A549 (cell line): ENCODE data around the gene DNAH8. TPM values are rescaled to one million over a fixed set of nuclear protein-coding genes. Genes with fewer than 3 reads are reported as not detected.

Source experiments
- ATAC-seq, 2 experiments: fragments of 200-7000 bp in 1 of 2; fragments of >200 bp in 1 of 2; cut with Nextera tagmentation in 1 of 2; cut with Tn5 transposase in 1 of 2; 3 replicates each; pipeline versions ENCODE4 v1.8.0 to v1.9.1; 2018 to 2020; ENCODE audit warnings: mild to moderate bottlenecking in 1 of 2, moderate library complexity in 1 of 2
- CTCF ChIA-PET: fragments of 300-600 bp; sonication (Branson Sonifier 250); formaldehyde crosslinking; extraction: SDS; loops from one replicate; lab custom pipeline; 2021; ENCODE audit warnings: antibody characterized with exemption, inconsistent platforms; lab: Yijun Ruan, JAX
- POLR2A ChIA-PET: fragments of 350-600 bp; formaldehyde crosslinking; extraction: SDS; loops from one replicate; lab custom pipeline; 2021; ENCODE audit warnings: antibody characterized with exemption, inconsistent platforms; lab: Yijun Ruan, JAX
- DNase-seq, 2 experiments: peaks; one replicate each; pipeline versions ENCODE4 v3.0.0 to v3.0.0-alpha.2; 2011 to 2016; ENCODE audit warnings: low read depth in 1 of 2, low spot score in 1 of 2
- FAIRE-seq: peaks from 2 replicates; lab custom pipeline; 2011; peaks lifted over from hg19 to GRCh38; lab: Jason Lieb, UNC
- H3K27ac ChIP-seq, 2 experiments: fragments of >200 bp; sonication (Bioruptor Twin); formaldehyde crosslinking; 3 replicates each; pipeline ENCODE4 v1.5.1; 2016 to 2017
- H3K4me1 ChIP-seq: fragments of >200 bp; sonication (Bioruptor Twin); formaldehyde crosslinking; 3 replicates; pipeline ENCODE4 v1.6.1; 2016
- H3K4me2 ChIP-seq: fragments of >200 bp; sonication (Bioruptor Twin); formaldehyde crosslinking; 3 replicates; pipeline ENCODE4 v1.6.1; 2016
- H3K4me3 ChIP-seq: fragments of >200 bp; sonication (Bioruptor Twin); formaldehyde crosslinking; 3 replicates; pipeline ENCODE4 v1.5.1; 2016
- H3K9me3 ChIP-seq: fragments of >200 bp; sonication (Bioruptor Twin); formaldehyde crosslinking; 3 replicates; pipeline ENCODE4 v1.6.1; 2016
- BCL3 ChIP-seq: fragments of >200 bp; sonication (Bioruptor Twin); formaldehyde crosslinking; IDR thresholded peaks from 3 replicates; pipeline ENCODE4 v1.6.1; 2016
- CBX2 ChIP-seq: fragments of 200-600 bp; sonication (generic); IDR thresholded peaks from 2 replicates; pipeline ENCODE4 v1.6.1; 2016; ENCODE audit warnings: low read depth, mild to moderate bottlenecking, borderline replicate concordance
- CEBPB ChIP-seq, 2 experiments: fragments of >200 bp in 1 of 2; sonication (Bioruptor Twin) in 1 of 2; formaldehyde crosslinking in 1 of 2; IDR thresholded peaks; 2 replicates each; pipeline ENCODE4 v1.6.1; 2012 to 2016
- CHD4 ChIP-seq: fragments of 200-600 bp; sonication (generic); IDR thresholded peaks from 2 replicates; pipeline ENCODE4 v1.6.1; 2016; ENCODE audit warnings: antibody characterized with exemption, mild to moderate bottlenecking, borderline replicate concordance
- EHF ChIP-seq: fragments of 250-450 bp; sonication (Bioruptor Pico); IDR thresholded peaks from 2 replicates; pipeline ENCODE4 v1.5.0; 2020; ENCODE audit warnings: mild to moderate bottlenecking
- HDAC2 ChIP-seq: fragments of 200-600 bp; sonication (generic); IDR thresholded peaks from 2 replicates; pipeline ENCODE4 v1.6.1; 2016
- HEYL ChIP-seq: fragments of 250-450 bp; sonication (Bioruptor Pico); IDR thresholded peaks from 2 replicates; pipeline ENCODE4 v1.8.0; 2021; ENCODE audit warnings: mild to moderate bottlenecking, moderate library complexity
- HMGXB4 ChIP-seq: fragments of 250-450 bp; sonication (Bioruptor Pico); IDR thresholded peaks from 2 replicates; pipeline ENCODE4 v1.5.0; 2021; ENCODE audit warnings: mild to moderate bottlenecking, moderate library complexity, borderline replicate concordance
- HOXB5 ChIP-seq: fragments of 250-450 bp; sonication (Bioruptor Pico); IDR thresholded peaks from 2 replicates; pipeline ENCODE4 v1.5.0; 2020; ENCODE audit warnings: mild to moderate bottlenecking, moderate library complexity
- JUN ChIP-seq, 2 experiments: fragments of >200 bp; sonication (Bioruptor Twin); formaldehyde crosslinking; IDR thresholded peaks; 2 replicates in 1 of 2; 3 replicates in 1 of 2; pipeline ENCODE4 v1.6.1; 2016 to 2017
- JUNB ChIP-seq: fragments of >200 bp; sonication (Bioruptor Twin); formaldehyde crosslinking; IDR thresholded peaks from 2 replicates; pipeline ENCODE4 v1.6.1; 2016
- KDM1A ChIP-seq: fragments of 200-600 bp; sonication (generic); IDR thresholded peaks from 2 replicates; pipeline ENCODE4 v1.6.1; 2016; ENCODE audit warnings: low read depth, mild to moderate bottlenecking
- KDM5A ChIP-seq: fragments of 200-600 bp; sonication (generic); IDR thresholded peaks from 2 replicates; pipeline ENCODE4 v1.6.1; 2016; ENCODE audit warnings: antibody characterized with exemption, mild to moderate bottlenecking
- MYC ChIP-seq: IDR thresholded peaks from 2 replicates; pipeline ENCODE4 v1.6.1; 2012; ENCODE audit warnings: mild to moderate bottlenecking, inconsistent platforms, low read length, improper control_type of control experiment, borderline replicate concordance
- NR3C1 ChIP-seq: fragments of >200 bp; sonication (Bioruptor Twin); formaldehyde crosslinking; IDR thresholded peaks from 3 replicates; pipeline ENCODE4 v1.6.1; 2017
- PHF8 ChIP-seq: fragments of 200-600 bp; sonication (generic); IDR thresholded peaks from 2 replicates; pipeline ENCODE4 v1.6.1; 2016; ENCODE audit warnings: low read depth, mild to moderate bottlenecking, antibody characterized with exemption, moderate library complexity, borderline replicate concordance
- RARB ChIP-seq: fragments of 250-450 bp; sonication (Bioruptor Pico); IDR thresholded peaks from 2 replicates; pipeline ENCODE4 v1.8.0; 2021; ENCODE audit warnings: mild to moderate bottlenecking, moderate library complexity
- RFX5 ChIP-seq: fragments of 450-650 bp; IDR thresholded peaks from 2 replicates; pipeline ENCODE4 v1.7.1; 2014; ENCODE audit warnings: antibody characterized with exemption, mild to moderate bottlenecking, moderate library complexity
- ZC3H11A ChIP-seq: fragments of 450-650 bp; IDR thresholded peaks from 2 replicates; pipeline ENCODE4 v1.6.1; 2014; ENCODE audit warnings: antibody characterized with exemption, mild to moderate bottlenecking
- ZFP36 ChIP-seq: fragments of 450-650 bp; IDR thresholded peaks from 2 replicates; pipeline ENCODE4 v1.6.1; 2014; ENCODE audit warnings: borderline replicate concordance; ENCODE audit not compliant: partially characterized antibody
- WGBS: methylation state at CpG from one replicate; pipeline ENCODE4 v1.1.6; 2017; ENCODE audit errors: missing lambda C conversion rate; 5-methylcytosine and 5-hydroxymethylcytosine counted together
- polyA plus RNA-seq, 4 experiments: library from polyadenylated mRNA; depleted of rRNA in 3 of 4; stranded (reverse); fragments of >200 nt; fragmentation: RNase III in 1 of 4; extraction: RNeasy Plus Mini Kit Qiagen cat#74134 plus additional on column Dnase treatment in 1 of 4; gene quantifications; 2 replicates in 3 of 4; 3 replicates in 1 of 4; pipeline ENCODE4 v1.2.3, GENCODE V29; 2011 to 2017

DNAH8 gene
- polyA plus RNA-seq, 2 of the 4 experiments (the other 2 are of a cell fraction) = not detected

DNA sequence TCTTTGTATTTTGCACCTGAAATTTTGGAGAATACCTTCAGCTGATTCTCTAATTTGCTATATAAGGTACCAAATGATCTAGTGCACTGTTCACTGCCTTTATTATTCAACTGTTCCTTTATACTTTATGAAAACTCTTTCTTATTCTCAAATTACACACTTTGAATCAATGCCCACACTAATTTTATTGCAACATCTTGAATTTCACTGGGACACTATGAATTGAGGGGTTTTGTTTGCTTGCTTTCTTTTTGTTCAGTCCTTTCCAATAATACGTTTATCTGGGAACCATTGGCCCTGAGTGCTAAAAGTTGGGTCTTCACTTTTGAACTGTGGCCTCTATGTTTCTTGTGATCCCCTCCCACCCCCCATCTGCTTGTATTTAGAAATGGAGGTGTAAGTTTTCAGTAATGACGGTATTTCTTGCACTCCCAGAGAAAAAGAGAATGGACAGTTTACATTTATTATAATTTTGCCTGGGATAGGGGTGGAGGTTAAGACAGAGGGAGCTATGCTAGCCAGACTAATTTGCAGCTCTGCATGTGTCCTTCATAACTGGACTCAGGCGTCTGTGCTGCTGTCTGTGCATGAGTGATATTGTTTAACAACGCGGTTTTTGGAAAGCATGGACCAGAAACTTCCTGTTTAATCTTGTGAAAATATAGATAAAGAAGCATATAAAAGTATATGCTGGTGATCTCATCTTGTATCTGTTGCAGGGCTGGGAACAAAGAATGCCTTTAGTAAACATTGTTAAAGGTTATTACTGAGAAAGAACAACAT lies 98.1 kb downstream of the DNAH8 start:
- ChIA-PET POLR2A (no interaction called here), CTCF (no interaction called here)
- Histone ChIP-seq H3K4me1 (no peaks in the 10 kb centered on the region), H3K27ac (no peak overlapping the region), H3K4me3 (no peak overlapping the region), H3K4me2 (no peak overlapping the region), H3K9me3 (no peaks in the 10 kb centered on the region)
- no peak for DNase-seq
- FAIRE-seq = no peak
- no peak for ATAC-seq
- WGBS = 13% methylated on average over 5 of the region's 5 CpGs
- TF ChIP-seq HDAC2 (no peak), EHF (CRISPR knock-in tag) (no peak), KDM5A (no peak), HEYL (CRISPR knock-in tag) (no peak), MYC (no peak), HOXB5 (CRISPR knock-in tag) (no peak), NR3C1 (no peak), CHD4 (no peak), CEBPB (IDR thresholded peaks at IDR 0.05) (no peak), KDM1A (no peak), RARB (CRISPR knock-in tag) (no peak), JUN (IDR thresholded peaks at IDR 0.05) (no peak), BCL3 (no peak), PHF8 (no peak), ZC3H11A (no peak)

- WGBS = 19% methylated on average over 5 of the region's 5 CpGs
- Histone ChIP-seq H3K4me2 (no peak overlapping the region), H3K4me3 (no peak overlapping the region), H3K4me1 (no peaks in the 10 kb centered on the region), H3K9me3 (no peaks in the 10 kb centered on the region), H3K27ac (no peak overlapping the region)
- TF ChIP-seq HMGXB4 (no peak), JUNB (no peak)
- ChIA-PET POLR2A (no interaction called here), CTCF (no interaction called here)
- no peak for FAIRE-seq
- no peak for ATAC-seq
- no peak for DNase-seq
These were observed 99.7 kb downstream of the DNAH8 start for GRCh38 chr6:38814761-38815160.

DNA sequence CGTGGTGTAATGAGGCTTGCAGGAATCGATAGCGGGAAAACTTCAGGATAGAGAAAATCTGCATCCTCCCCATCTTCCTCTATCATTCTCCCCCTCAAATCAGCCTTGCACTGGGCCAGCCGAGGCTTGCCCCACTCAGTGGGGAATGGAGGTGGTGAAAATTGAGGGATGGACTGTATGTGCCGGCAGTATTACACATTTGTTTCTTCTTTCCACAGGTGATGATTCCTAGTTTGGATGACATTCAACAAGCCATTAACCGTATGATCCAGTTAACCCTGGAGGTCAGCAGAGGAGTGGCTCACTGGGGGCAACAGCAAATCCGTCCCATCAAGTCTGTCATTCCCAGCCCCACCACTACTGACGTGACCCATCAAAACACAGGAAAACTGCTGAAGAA lies 100.1 kb downstream of the DNAH8 start:
- ChIA-PET POLR2A (no interaction called here), CTCF (no interaction called here)
- whole genome bisulfite sequencing = 35% methylated on average over 8 of the region's 8 CpGs
- Histone ChIP-seq H3K4me1 (no peaks in the 10 kb centered on the region), H3K4me3 (no peak overlapping the region), H3K27ac (no peak overlapping the region), H3K4me2 (no peak overlapping the region), H3K9me3 (no peaks in the 10 kb centered on the region)
- no peak for ATAC-seq
- FAIRE-seq = no peak
- TF ChIP-seq EHF (CRISPR knock-in tag) (no peak), CBX2 (no peak)
- no peak for DNase-seq

DNA sequence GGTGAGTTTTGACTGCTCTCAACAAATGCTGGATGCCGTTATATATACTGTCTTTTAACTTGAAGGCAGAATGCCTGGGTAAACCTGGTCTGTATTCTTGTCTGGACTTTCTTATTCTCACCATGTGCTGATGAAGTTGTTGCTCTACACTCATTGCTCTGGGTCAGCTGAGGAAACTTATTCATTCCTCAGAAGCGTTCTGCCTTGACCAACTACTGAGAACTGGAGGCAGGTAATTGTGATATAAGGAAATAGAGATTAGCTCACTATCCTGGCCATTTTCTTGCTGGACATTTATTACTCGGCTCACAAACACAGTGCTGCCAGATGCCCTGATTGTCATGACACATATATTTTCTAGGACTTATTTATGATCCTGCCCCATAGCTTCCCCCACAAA lies 103.6 kb downstream of the DNAH8 start:
- Histone ChIP-seq H3K4me1 (no peaks in the 10 kb centered on the region), H3K9me3 (no peaks in the 10 kb centered on the region), H3K27ac (no peak overlapping the region), H3K4me3 (no peak overlapping the region), H3K4me2 (no peak overlapping the region)
- no peak for FAIRE-seq
- ATAC-seq = no peak
- WGBS = 0% methylated on average over 3 of the region's 3 CpGs
- DNase-seq = no peak
- TF ChIP-seq RFX5 (no peak), KDM5A (no peak), ZFP36 (no peak)
- ChIA-PET POLR2A (no interaction called here), CTCF (no interaction called here)
